KOPT-K1 (cell line): ENCODE measurements around the gene RXRA.

ENCODE experiments used
- H3K27ac ChIP-seq: fragments of 200-600 bp; sonication (generic); 2 replicates; pipeline ENCODE4 v1.5.1; 2016; ENCODE audit warnings: antibody characterized with exemption, mild to moderate bottlenecking, low read depth, low read length; ENCODE audit not compliant: poor library complexity, severe bottlenecking
- H3K36me3 ChIP-seq: fragments of 200-600 bp; sonication (generic); 2 replicates; pipeline ENCODE4 v1.5.1; 2017; ENCODE audit warnings: antibody characterized with exemption, mild to moderate bottlenecking, low read length, moderate library complexity; ENCODE audit not compliant: insufficient read depth
- H3K9me3 ChIP-seq: fragments of 200-600 bp; sonication (generic); 2 replicates; pipeline ENCODE4 v1.5.1; 2017; ENCODE audit warnings: antibody characterized with exemption, low read length, mild to moderate bottlenecking; ENCODE audit not compliant: insufficient read depth, poor library complexity, severe bottlenecking

RXRA gene

DNA sequence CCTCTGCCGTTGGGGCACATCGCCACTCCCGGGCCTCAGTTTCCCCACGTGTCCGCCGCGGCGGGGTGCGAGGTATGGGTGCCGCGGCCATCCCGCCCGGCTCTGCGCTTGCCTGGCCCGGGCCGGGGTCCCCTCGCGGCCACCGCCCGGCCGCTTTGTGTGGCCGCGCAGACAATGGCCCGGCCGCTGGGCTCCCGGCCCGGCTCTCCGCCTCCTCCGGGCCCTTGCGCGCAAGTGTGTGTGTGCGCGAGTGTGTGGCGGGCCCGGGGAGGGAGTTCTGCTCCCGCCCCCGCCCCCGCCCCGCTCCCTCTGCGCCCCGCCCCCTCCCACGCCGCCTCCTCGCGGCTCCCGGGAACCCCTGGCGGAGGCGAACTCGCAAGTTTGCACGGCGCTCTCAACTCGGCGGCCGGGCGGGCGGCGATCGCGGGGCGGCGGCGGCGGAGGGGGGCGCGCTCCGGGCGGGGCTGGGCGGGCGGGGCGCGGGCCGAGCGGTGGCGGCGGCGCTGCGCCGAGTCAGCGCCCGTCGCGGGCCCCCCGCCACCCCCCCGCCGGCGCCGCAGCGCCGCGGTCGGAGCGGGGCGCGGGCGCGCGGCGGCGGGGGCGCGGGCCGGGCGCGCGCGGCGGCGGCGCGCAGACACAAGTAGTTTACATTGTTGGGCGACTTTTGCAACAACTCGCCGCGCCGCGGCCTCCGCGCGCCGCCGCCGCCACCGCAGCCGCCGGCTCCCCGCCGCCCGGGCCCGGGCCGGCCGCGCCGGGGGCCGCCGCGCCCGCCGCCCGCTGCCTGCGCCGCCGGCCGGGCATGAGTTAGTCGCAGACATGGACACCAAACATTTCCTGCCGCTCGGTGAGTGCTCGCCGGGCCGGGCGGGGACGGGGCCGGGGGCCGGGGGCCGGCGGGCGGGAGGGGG lies at the start of gene RXRA:
Gene RXRA (plus strand): TSS at position 643 of the 911 bp plus-strand sequence. CDS start 177 bp downstream, at position 820.
- H3K27ac ChIP-seq = no peak within 1 kb of the TSS
- H3K36me3 ChIP-seq = no peaks in the 10 kb centered on the region
- no peaks in the 10 kb centered on the region for H3K9me3 ChIP-seq

DNA sequence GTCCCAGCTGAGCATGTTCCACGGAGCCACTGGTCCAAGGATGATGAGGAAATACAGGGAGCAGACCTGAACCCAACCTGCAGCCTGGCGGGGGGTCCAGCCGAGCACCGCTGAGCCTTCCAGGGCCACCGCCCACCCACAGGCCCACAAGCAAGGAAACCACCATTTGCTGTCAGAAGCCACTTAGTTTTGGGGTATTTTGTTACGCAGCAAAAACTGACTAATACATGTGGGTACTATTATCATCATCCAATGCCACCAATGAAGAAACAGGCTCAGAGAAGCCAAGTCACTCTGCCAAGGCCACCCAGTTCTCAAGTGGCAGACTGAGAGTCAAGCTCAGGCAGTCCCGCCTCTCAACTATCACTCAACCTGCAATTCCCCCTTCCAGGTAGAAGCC lies 48.0 kb upstream of the RXRA start:
- Histone ChIP-seq H3K36me3 (no peaks in the 10 kb centered on the region), H3K9me3 (no peaks in the 10 kb centered on the region), H3K27ac (no peak overlapping the region)

DNA sequence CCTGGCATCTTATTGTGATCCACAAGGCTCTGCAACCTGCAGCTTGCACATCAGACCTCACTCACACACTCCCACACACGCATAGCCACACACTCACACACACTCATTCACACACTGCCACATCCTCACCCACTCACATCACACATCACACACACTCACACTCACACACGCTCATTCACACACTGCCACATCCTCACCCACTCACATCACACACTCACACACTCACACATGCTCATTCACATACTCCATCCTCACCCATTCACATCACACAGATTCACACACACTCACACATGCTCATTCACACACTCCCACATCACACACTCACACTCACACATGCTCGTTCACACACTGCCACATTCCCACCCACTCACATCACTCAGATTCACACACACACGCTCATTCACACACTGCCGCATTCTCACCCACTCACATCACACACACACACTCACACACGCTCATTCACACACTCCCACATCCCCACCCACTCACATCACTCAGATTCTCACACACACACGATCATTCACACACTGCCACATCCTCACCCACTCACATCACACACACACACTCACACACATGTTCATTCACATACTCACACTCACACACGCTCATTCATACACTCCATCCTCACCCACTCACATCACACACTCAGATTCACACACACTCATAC lies 47.1 kb upstream of the RXRA start:
- Histone ChIP-seq H3K9me3 (no peaks in the 10 kb centered on the region), H3K36me3 (no peaks in the 10 kb centered on the region), H3K27ac (no peak overlapping the region)

DNA sequence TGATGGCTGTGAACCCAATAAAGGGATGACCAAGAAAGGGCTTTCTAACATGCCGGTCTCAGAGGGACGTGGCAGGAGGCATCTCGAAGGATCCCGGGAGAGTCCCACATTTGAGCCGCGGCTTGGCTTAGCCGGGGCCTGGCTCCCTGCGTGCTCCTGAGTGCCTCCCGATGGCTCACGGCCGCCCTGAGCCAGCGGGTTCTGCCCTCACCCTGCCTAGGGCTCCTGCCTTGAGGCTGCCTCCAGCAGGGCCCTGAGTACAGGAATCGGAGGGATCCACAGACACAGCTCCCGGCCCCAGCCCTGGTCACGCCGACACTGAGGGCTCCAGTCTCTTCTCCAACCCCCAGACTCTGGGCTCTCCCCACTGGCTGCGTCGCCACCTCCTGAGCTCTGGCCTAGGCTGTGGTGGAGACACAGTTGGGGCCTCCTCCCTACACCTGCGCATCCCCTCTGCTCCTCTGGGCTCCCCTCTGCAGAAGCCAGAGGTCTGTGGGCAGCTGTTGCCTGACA lies 44.1 kb upstream of the RXRA start:
- Histone ChIP-seq H3K9me3 (no peaks in the 10 kb centered on the region), H3K27ac (no peak overlapping the region), H3K36me3 (no peaks in the 10 kb centered on the region)

DNA sequence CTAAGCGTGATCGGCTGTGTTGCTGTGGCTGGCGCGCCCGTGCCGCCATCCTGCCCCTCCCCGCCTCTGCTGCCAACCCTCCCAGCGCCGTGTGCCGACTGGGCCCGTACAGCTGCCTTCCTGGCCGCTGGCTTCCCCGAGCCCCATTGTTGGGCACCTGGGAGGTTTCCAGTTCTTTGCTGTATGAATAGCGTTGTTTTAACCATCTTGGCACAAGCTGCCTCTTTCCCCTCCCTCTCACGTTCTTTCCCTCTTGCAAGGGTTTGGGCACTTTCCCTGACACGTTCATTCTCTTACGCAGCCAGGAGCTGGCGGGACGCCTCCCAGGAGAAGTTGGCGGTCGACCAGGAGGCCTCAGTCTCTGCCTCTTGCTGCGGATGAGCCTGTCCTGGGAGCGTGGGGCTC lies 43.1 kb upstream of the RXRA start:
- H3K9me3 ChIP-seq = no peaks in the 10 kb centered on the region
- no peak overlapping the region for H3K27ac ChIP-seq

DNA sequence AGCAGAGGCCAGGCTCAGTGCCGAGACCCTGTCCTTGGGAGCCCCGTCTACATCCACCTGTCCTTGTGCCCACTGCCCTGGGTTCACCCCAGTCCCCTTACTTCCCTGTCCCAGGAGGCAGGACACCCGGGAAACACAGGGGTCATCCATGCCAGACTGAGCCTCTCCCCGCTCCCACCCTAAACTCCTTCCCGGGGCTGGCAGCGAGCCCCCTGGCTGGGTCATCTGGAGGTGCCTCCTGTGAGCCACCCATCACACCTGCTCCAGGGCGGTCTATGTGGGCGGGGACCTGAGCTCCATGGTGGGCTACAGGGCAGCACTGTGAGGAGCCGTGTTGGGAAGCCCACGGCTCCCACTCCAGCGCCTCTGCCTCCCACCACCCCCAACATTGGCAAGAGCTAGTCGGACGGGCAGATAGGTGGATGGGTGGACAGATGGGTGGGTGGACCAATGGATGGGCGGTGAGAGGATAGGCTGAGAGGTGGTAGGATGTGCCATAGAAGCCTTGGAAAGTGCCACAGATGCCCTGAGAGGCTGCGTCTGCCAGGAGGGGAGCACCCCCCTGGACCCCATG lies 42.5 kb upstream of the RXRA start:
- Histone ChIP-seq H3K9me3 (no peaks in the 10 kb centered on the region), H3K27ac (no peak overlapping the region), H3K36me3 (no peaks in the 10 kb centered on the region)

More for the DNA sequence above, 43.1 kb upstream of the RXRA start:
- H3K36me3 ChIP-seq = no peaks in the 10 kb centered on the region

DNA sequence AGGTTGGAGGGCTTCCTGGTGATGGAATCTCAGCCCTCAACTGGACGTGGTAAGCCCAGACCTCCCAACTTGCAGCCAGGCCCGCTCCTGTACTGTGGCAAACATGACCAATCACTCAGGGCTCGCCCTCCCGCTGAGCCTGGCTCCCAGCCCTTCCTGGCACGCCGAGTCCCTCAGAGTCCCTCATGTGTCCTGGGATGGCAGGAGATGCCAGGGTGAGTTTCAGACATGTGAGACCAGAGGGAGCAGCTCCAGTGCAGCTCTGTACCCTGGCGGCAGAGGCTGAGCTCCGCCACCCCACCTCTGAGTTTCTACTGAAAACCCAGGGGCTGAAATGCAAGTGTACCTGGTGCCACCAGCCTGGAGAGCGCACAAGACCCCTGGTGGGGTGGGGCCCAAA lies 42.0 kb upstream of the RXRA start:
- Histone ChIP-seq H3K36me3 (no peaks in the 10 kb centered on the region), H3K9me3 (no peaks in the 10 kb centered on the region), H3K27ac (no peak overlapping the region)

DNA sequence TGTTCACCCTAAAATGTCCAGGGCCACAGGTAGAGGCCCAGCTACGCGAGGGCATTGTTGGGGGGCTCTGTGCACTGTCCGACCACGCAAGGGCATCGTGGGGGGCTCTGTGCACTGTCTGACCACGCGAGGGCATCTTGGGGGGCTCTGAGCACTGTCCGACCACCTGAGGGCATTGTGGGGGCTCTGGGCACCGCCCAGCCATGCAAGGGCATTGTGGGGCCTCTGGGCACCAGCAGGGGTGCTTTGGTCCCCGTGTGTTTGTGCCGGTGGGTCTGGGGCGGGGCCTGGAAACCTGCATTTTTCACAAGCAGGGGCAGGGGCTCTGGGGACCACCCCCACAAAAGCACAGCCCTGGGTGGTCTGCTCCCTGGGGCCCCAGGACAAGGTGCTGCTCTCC lies 41.5 kb upstream of the RXRA start:
- no peak overlapping the region for H3K27ac ChIP-seq
- H3K36me3 ChIP-seq = no peaks in the 10 kb centered on the region
- no peaks in the 10 kb centered on the region for H3K9me3 ChIP-seq

DNA sequence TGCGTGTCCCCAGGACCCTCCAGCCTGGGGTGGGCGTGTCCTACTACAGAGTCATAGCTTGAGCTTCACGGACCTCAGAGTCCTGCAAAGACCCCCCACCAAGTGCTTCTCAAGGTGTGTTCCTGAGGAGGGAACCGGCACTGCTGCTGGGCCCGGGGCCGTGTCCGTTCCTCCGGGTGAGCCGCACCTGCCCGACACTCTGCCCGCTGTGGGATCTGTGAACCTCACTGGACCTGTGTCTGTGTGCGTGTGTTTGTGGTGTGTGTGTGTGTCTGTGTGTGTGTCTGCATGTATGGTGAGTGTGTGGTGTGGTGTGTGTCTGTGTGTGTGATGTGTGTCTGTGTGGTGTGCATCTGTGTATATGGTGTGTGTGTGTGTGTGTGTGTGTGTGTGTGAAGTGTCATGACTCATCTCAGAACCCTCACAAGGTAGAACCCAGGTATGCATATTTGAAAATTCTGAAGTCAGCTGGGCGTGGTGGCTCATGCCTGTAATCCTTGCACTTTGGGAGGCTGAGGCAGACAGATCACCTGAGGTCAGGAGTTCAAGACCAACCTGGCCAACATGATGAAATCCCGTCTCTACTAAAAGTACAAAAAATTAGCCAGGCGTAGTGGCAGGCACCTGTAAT lies 40.9 kb upstream of the RXRA start:
- H3K36me3 ChIP-seq = no peaks in the 10 kb centered on the region
- no peak overlapping the region for H3K27ac ChIP-seq
- no peaks in the 10 kb centered on the region for H3K9me3 ChIP-seq

DNA sequence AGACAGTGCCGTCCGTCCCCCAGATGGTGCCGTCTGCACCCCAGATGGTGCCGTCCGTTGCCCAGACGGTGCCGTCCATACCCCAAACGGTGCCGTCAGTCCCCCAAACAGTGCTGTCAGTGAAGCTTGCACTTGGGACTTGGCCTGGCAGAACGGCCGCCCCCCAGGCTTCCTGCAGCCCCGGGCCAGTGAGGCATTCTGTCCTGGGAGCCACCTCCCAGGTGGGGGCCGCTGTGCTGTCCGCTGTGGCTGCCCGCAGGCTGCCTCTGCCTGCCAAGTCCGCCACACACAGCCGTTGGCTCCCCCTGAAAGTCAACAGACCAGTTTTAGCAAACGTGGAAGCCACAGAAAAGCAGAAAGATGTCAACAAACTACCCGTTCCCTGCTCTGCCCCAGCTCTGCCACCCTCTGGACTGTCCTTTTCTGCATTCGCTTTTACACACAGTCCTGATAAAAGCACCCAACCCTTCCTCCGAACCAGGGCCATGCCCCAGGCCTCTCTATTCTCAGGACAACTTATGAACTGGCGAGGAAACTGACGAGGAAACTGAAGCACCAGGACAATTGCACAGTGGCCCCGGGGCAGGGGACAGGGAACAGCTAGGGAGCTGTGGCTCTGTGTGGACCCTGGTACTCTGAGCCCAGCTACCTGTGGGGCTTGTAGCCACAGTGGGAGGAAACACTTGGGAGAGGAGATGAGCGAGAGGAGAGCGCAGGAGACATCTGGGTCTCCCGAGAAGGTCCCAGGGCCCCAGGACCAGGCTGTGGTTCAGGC lies 39.6 kb upstream of the RXRA start:
- Histone ChIP-seq H3K9me3 (no peaks in the 10 kb centered on the region), H3K36me3 (no peaks in the 10 kb centered on the region), H3K27ac (no peak overlapping the region)

DNA sequence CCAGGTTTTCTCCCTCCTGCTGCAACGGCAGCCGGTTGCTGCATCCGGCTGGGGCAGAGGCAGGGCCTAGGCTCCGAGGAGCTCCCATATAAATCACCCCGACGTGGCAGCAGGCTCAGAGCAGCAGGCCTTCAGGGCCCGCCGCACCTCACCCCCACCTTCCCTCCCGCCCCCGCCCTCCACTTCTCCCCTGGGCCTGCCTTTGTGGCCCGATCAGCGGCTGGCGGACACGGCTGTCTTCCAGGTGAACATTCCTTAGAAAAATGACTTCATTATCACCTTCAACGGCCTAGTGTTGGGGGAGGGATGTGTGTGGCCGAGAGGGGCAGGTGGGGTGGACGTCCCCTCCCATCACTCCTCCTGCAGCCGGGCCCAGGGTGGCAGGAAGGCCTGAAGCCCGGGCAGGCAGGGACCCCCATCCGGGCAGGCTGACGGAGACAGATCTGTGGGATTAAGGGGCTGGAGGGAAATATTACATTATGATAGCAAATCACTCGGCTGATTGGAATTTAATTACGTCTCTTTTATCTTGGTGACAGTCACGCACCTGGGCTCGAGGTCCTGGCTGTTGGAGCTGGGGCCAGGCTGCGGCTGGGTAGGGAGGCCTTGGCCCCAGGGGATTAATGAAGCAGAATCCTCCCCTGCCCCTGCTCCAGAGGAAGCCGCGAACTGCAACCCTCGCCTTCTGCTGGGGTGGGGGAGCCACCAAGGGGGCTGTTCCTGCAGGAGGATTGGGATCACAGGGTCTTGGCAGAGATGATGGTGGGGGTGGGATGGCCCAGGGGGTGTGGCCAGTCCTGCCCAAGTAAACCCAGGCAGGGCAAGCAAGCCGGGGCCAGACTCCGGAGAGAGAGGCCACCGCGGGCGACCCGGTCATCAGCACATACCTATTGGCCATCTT lies 38.4 kb upstream of the RXRA start:
- Histone ChIP-seq H3K36me3 (no peaks in the 10 kb centered on the region), H3K9me3 (no peaks in the 10 kb centered on the region), H3K27ac (no peak overlapping the region)

DNA sequence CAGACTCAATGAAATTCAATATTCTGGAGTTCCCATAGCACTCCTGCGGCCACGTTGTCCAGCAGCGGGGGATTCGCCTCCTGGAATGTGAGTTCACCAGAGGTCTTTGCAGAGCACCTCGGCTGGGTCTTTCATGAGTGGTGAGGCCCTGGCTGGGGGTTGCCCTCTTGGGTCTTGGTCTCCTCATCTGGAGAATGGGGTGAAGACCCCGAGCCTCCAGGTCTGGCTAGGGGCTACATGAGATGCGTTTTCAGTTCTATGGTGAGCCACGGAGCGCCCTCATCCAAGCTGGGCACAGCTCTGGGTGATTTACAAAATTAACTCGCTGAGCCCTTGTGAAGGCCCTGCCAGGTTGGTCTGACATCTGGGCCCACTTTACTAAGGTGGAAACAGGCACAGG lies 37.5 kb upstream of the RXRA start:
- Histone ChIP-seq H3K27ac (no peak overlapping the region), H3K36me3 (no peaks in the 10 kb centered on the region)

DNA sequence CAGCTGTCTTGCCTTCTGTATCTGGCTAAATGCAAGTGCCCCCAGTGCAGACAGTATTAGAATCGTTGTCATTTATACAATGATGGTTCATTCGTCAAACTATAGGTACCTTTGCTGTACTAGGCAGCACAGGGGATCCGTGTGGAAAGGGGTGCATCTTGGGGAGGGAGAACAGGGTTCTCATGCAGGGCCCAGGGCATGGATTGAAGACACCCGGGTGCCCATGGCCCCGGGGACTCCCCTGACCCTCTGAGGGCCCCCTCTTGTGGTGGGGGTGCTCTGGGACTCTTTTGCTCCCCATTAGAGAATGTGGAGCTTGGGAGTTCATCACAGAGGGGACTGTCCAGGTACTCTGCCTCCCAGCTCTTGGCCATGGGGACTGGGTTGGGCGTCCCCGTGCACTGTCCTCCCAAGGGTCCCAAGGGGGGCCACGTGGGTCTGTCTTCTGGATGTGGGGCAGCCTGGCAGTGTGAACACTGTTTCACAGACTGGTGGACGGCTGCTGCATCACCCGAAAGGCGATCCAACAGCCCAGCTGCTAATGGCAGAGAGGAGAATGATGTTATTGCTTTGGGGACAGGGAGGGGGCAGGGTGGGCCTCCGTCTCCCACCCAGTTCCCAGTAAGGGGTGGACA lies 36.9 kb upstream of the RXRA start:
- no peaks in the 10 kb centered on the region for H3K36me3 ChIP-seq
- H3K27ac ChIP-seq = no peak overlapping the region
- H3K9me3 ChIP-seq = no peaks in the 10 kb centered on the region

More for the DNA sequence above, 37.5 kb upstream of the RXRA start:
- H3K9me3 ChIP-seq = no peaks in the 10 kb centered on the region
